DMS114 treated with DMSO at 0.1 percent for 48 hours (cell line): ENCODE measurements around the gene PUM2.

ENCODE experiments used
- DNase-seq: peaks from one replicate; lab custom pipeline; 2025; ENCODE audit not compliant: unreplicated experiment; lab: John Stamatoyannopoulos, UW

PUM2 gene

GRCh38 chr2:20203521-20204225 is 147.0 kb downstream of the PUM2 start:
- no peak for DNase-seq

GRCh38 chr2:20203072-20203471 is 147.6 kb downstream of the PUM2 start:
- no peak for DNase-seq

GRCh38 chr2:20201671-20202070 is 149.0 kb downstream of the PUM2 start:
- no peak for DNase-seq

GRCh38 chr2:20200697-20201555 is 149.7 kb downstream of the PUM2 start:
- no peak for DNase-seq

GRCh38 chr2:20199633-20200270 is 150.9 kb downstream of the PUM2 start:
- no peak for DNase-seq

- no peak for DNase-seq
Measured at GRCh38 chr2:20198796-20199632, 151.6 kb downstream of the PUM2 start.
